ENCODE data around the gene TXNDC5.

GRCh38 chr6:7910654-7911344 is at the start of gene TXNDC5:
- TF ChIP-seq, protein P1, sequence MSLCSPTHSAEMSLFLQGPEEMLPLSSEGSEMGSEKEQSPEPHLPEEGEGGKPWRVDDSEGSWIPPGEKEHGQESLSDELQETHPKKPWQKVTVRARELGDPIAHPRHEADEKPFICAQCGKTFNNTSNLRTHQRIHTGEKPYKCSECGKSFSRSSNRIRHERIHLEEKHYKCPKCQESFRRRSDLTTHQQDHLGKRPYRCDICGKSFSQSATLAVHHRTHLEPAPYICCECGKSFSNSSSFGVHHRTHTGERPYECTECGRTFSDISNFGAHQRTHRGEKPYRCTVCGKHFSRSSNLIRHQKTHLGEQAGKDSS (CRISPR knock-in tag; IDR thresholded peaks at IDR 0.05; ENCODE audit: borderline replicate concordance, low read depth), result 0 out of 2 replicates have a peak, but pooled peaks have one; percentile 8
- TF ChIP-seq GATAD2A (CRISPR knock-in tag; IDR thresholded peaks at IDR 0.05) (no peak), NR2F1 (CRISPR knock-in tag; IDR thresholded peaks at IDR 0.05) (no peak), FOXA1 (IDR thresholded peaks at IDR 0.05) (no peak), FOXA1 (CRISPR knock-in tag; IDR thresholded peaks at IDR 0.05) (no peak), TEAD2 (CRISPR knock-in tag; IDR thresholded peaks at IDR 0.05) (no peak), ZNF570 (CRISPR knock-in tag; IDR thresholded peaks at IDR 0.05; ENCODE audit: borderline replicate concordance) (no peak), RAD21 (CRISPR knock-in tag; IDR thresholded peaks at IDR 0.05) (no peak), CTCF (CRISPR knock-in tag; IDR thresholded peaks at IDR 0.05) (no peak; the same call in 1 of the 2 replicates), ARNT (IDR thresholded peaks at IDR 0.05) (no peak), CEBPB (IDR thresholded peaks at IDR 0.05; ENCODE audit: borderline replicate concordance, low read depth, low read length) (no peak), ATF1 (CRISPR knock-in tag; IDR thresholded peaks at IDR 0.05) (no peak), ZNF552 (CRISPR knock-in tag; IDR thresholded peaks at IDR 0.05; ENCODE audit: borderline replicate concordance) (no peak)
- TF ChIP-seq, protein P2, sequence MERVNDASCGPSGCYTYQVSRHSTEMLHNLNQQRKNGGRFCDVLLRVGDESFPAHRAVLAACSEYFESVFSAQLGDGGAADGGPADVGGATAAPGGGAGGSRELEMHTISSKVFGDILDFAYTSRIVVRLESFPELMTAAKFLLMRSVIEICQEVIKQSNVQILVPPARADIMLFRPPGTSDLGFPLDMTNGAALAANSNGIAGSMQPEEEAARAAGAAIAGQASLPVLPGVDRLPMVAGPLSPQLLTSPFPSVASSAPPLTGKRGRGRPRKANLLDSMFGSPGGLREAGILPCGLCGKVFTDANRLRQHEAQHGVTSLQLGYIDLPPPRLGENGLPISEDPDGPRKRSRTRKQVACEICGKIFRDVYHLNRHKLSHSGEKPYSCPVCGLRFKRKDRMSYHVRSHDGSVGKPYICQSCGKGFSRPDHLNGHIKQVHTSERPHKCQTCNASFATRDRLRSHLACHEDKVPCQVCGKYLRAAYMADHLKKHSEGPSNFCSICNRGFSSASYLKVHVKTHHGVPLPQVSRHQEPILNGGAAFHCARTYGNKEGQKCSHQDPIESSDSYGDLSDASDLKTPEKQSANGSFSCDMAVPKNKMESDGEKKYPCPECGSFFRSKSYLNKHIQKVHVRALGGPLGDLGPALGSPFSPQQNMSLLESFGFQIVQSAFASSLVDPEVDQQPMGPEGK (CRISPR knock-in tag; IDR thresholded peaks at IDR 0.05), result no peak
- TF ChIP-seq, protein P3, sequence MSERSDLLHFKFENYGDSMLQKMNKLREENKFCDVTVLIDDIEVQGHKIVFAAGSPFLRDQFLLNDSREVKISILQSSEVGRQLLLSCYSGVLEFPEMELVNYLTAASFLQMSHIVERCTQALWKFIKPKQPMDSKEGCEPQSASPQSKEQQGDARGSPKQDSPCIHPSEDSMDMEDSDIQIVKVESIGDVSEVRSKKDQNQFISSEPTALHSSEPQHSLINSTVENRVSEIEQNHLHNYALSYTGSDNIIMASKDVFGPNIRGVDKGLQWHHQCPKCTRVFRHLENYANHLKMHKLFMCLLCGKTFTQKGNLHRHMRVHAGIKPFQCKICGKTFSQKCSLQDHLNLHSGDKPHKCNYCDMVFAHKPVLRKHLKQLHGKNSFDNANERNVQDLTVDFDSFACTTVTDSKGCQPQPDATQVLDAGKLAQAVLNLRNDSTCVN (CRISPR knock-in tag; IDR thresholded peaks at IDR 0.05; ENCODE audit: borderline replicate concordance), result peak; percentile 80; the same call in 1 of the 2 replicates

Data from HepG2 (cell line).